ENCODE data around the gene ARFIP2.

GRCh38 chr11:6427516-6427915, 53.6 kb downstream of the ARFIP2 start:
- TF ChIP-seq IRF1 (CRISPR knock-in tag; IDR thresholded peaks at IDR 0.05) = no peak
- TF ChIP-seq ERG (CRISPR knock-in tag; IDR thresholded peaks at IDR 0.05) = no peak
- no peak for TF ChIP-seq MAX (CRISPR knock-in tag; IDR thresholded peaks at IDR 0.05)
